HG02798 (cell line): Measurements from ENCODE around the gene DPP7.
"Not testable (repeated sequence)": the region's sequence is repeated elsewhere in the genome, so short reads cannot be mapped to it uniquely, and the experiment has no call there.

Experiments
- ATAC-seq: cut with Tn5 transposase; IDR thresholded peaks from one replicate; pipeline ENCODE4 v1.9.1; 2021; ENCODE audit warnings: mild to moderate bottlenecking; ENCODE audit not compliant: unreplicated experiment, poor library complexity

Gene DPP7

DNA sequence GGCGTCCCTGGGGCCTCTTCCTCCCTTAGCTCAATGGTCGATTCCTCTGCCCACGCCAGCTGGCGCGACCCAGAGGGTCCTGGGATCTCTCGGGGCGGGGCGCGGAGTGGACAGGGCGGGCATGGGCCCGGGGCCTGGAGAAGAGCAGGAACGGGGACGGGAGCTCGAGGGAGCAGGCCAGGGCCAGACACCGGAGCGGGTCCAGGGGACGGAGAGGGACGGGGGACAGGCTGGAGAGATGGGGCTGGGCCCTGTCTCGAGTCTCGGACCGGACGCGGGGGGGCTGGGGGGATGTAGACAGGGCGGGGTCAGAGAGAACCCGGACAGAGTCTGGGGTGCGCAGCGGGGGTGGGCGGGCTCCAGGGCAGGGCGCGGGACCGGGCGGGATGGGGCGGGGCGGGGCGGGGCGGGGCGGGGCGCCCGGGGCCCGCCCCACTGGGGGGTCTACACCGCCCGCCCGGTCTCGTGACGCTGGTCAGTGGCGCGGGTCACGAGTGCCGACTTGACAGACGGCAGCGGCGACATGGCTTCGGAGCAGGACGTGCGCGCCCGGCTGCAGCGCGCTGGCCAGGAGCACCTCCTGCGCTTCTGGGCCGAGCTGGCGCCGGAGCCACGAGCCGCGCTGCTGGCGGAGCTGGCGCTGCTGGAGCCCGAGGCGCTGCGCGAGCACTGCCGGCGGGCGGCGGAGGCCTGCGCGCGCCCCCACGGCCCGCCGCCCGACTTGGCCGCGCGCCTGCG lies 37.4 kb downstream of the DPP7 start, which contains the start of gene UAP1L1:
UAP1L1 (plus strand) TSS at position 508 of the 738 bp plus-strand sequence; CDS start at position 524, 16 bp downstream.
- peak; percentile 71 for ATAC-seq

DNA sequence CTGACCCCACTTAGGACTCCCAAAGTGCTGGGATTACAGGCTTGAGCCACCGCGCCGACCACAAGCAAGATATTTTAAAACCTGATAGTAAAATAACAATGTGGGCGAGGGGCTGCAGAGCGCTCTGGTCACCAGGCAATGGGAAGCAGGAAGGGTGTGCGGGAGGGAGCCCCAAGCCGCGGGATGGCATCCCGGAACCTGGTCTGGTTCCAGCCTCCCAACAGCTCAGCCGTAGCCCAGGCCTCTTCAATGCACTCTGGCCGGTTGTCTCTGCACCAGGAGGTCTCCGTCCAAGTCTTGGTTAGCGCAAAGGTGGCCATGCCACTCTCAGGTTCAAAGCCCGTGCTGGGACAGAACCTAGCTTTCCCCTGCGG lies 37.9 kb downstream of the DPP7 start:
- ATAC-seq = no peak

DNA sequence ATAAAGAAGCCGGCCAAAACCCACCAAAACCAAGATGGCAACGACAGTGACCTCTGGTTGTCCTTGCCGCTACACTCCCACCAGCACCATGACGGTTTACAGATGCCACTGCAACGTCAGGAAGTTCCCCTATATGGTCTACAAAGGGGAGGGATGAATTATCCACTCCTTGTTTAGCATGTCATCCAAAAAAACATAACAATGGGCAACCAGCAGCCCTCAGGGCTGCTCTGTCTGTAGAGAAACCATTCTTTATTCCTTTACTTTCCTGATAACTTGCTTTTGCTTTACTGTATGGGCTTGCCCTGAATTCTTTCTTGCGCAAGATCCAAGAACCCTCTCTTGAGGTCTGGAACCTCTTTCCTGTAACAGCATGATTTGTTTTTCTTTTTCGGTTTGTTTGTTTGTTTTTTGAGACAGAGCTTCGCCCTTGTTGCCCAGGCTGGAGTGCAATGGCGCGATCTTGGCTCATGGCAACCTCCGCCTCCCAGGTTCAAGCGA lies 39.2 kb downstream of the DPP7 start:
- ATAC-seq = no peak

DNA sequence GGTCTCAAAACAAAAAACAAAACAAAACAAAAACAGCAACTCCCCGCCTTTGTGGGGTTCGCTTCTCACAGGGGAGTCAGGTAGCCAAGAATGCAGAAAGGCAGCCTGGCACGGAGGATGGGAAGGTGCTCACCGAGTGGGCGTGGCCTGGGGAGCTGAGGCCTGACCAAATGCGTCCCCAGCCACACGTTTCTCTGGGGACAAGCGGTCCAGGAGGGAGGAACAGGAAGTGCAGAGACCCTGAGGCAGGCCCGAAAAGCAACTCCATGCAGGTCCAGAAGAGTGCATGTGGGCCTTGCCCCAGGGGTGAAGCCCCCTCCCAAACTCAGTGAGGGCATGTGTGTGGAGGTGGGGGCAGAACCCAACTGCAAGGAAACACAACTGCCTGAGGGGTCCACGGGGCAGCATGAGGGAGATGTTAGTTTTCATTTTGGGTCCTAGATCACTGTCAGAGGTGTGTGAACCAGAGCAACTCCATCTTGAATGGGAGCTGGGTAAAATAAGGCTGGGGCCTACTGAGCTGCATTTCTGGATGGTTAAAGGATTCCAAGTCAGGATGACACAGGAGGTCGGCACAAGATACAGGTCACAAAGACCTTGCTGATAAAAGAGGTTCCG lies 39.8 kb downstream of the DPP7 start:
- no peak for ATAC-seq

DNA sequence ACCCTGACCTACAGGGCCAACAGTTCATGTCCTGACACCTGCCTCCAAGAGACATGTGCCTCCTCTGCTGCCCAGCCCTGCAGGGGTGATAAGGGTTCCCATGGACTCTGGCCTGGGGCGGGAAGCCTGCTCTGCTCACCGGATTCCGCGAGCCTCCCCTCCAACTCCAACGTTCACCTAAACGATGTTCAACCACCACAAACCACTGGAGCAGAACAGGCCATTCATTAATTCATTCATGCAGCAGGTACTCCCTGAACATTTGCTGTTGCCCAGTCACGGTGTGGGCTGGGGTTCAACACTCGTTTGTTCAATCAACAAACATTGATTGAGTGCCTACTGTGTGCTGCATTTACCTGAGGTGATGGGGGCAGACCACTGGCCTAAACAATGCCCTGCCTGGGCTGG lies 40.5 kb downstream of the DPP7 start:
- ATAC-seq = no peak

DNA sequence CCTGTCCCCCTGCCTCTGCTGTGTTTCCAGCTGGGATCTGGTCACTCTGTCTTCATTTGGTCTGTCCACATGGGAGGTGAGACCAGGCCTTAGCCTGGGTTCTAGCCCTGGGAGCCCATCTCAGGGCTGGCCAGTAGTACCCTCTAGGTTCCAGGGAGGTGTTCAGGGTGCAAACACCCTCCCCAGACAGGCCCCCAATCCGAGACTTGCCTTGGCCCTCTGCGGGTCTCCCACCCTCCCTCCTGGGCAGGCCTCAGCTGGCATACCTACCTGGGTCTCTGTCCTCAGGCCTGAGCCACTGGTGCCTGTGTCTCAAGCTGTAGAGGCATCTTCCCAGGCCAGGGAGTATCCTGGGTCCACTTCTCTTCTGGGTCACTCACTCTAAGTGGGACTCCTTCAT lies 43.3 kb downstream of the DPP7 start:
- no peak for ATAC-seq

DNA sequence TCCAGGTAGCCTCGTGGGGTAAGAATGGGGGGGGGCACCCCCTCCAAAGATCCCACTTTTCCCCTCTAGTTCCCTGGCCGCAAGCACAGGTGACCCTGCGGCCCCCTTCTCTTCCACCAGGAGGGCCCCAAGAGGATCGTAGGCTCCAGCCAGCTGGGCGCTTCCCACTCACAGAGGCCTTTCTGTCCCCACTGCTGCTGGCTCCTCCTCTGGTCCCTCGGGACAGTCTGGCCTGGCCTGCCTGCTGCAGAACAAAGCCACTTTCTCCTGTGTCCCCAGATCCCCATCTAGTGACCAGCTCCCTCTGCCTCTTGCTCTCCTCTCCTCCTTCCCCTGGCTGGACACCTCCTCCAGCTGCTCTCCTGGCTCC lies 43.6 kb downstream of the DPP7 start:
- ATAC-seq = no peak

DNA sequence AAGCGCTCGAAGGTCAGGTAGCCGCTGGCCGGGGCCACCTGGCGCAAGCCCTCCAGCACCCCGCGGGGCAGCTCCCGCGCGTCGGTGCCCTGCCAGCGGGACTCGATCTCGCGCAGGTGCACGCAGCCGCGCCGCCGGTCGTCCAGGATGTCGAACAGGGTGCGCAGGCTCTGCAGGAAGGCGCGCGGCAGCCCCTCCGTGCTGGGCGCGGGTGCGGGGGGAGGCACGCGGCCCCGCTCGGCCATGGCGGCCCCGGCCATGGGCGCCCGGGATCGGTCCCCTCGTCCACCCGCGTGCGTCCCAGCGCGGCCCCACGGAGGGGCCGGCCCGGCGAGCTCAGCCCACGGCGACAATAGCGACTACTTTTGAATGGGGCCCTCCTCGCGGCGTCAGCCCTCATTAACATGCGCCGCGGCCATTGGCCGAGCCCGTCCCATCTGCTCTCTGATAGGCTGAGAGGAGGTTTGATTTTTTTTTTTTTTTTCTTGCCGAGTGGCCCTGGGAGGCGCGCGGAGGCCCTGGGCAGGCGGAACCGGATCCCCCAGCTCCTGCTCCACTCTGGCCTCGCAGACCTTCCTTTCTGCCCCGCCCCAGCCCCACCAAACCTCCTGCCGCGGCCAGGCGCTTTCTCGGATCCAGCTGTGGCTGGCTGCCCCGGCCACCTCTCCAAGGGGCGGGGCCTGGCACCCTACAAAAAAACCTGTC lies 44.2 kb downstream of the DPP7 start, which contains the start of gene SAPCD2:
SAPCD2 (minus strand) TSS at position 357 of the 705 bp plus-strand sequence; CDS start at position 260, 97 bp downstream.
- ATAC-seq = peak; percentile 82

DNA sequence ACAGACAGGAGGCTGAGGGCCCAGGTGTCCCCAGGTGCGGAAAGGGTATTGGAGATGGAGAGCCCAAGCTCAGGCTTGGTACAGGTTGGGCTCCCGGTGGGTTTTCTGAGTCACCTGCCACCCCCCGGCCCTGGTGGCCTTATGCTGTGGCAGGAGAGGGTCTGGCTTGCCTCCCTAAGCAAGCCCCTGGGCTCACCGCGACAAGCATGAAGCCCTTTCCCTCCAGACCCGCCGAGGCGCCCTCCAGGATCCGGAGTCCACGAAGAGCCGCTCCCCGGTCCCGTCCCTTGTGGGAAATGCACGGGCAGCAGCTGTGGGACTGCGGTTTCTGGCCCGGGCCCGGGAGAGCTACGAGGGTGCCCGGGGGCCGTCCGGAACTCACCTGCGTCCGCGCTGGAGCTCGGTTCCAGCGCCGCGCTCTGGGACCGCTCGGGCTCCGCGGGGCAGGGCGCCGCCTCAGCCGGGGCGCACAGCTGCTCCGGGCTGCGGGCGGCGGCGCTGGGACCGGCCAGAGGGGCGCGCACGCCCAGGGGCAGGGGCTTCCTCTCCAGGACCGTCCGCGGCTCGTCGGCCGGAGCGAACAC lies 44.9 kb downstream of the DPP7 start:
- peak; percentile 7 for ATAC-seq

DNA sequence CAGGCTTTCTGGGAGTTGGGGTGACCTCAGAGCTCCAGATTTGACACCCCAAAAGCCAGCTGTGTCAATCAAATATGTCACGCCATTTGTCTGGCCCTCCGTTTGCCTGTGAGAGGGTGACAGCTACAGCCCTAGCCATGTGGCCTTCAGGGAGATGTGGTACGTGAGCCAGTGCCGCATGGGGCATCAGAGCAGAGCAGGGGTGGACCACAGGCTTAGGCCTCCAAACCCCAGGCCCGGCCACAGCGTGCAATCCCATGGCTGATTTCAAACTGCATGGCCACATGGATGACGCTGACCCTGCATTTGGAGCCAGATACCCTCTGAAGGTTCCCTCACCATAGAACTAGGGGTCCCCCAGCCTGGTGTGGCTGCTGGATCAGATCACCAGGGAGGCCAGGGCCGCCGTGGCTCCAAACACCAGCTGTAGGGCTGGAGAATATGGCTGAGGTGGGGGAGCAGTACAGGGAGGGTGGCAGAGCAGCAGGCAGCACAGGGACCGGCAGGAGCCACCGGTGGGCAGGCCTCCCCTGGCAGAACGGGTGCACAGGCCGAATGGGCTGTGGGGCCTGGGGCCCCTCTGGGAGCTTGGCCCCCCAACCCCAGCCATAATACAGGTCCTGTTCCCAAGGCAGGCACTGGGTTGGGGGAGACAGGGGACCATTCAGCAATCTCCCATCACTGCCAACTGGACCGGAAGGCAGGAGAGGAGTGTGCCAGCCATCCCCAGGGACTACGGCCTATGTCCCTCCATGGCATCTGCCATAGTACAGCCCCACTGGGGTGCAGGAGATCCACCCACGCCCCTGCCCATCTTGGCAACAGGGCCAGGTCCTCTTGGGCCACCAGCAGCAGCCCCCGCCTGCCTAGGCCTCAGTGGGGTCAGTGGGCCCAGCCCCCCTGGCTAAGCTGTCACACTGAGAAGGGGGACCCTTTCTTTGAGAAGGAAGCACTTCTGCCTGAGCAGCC lies 45.7 kb downstream of the DPP7 start:
- no peak for ATAC-seq

DNA sequence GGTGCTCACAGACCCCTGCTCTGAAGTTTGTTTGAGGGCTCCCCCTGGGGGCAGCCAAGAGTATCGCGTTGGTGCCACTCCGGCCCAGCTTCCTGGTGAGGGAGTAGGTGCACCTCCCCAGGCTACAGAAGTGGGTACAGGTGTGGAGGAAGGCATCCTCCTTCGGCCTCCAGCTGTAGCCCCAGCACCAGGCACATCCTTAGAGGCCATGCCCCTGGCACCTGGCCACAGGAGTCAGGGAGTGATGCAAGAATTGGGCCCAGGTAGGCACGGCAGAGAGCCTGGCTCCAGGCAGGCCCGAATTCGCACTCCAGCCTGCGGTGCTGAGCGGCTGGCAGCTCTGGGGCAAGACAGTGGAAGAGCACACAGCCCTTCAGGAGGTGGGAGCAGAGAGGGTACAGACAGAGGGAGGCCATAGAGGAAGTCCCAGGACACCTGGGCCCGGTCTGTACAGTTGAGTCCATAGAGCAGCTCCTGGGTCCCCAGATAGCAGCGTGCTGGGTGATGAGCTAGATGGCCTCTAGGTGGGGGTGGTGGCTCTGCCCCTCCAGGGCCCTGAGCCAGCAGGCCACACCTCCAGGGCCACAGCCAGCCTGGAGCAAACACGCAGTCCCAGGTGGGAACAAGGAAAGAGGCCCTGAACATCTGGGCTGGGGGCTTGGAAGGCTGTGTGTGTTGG lies 46.5 kb downstream of the DPP7 start:
- ATAC-seq = peak; percentile 37

DNA sequence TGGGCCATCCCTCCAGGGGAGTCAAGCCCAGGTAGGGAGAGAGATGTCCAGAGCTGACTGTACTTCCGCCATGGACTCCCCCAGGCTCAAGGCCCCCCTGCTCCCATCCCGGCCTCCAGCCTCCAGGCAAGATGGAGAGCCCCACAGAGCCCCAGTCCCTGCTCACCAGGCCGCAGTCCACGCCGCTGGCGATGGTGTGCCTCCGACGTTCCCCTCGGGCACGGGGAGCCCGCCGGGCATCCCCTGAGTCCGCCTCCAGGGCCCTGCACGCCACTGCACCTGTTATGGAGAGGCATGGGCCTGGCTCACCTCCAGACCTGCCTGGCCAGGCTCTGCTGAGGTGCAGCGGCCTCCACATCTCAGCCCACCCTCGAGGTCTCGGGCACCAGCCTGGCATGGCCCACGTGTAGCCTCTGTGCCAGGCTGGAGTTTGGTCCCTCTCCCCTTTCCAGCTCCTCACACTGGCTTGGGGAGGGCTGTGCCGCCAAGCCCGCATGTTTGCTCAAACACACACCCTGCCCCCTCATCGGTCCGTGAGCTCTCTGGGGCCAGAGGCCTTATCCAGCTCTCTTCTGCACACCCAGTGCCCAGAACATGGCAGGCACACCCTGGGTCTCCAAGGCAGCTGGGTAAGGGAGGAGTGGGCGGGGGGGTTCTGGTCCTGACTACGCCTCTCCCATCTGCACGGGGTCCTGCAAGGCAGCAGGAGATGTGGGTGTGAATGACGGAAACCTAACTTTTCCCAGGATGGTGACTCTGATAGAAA lies 48.3 kb downstream of the DPP7 start:
- no peak for ATAC-seq

DNA sequence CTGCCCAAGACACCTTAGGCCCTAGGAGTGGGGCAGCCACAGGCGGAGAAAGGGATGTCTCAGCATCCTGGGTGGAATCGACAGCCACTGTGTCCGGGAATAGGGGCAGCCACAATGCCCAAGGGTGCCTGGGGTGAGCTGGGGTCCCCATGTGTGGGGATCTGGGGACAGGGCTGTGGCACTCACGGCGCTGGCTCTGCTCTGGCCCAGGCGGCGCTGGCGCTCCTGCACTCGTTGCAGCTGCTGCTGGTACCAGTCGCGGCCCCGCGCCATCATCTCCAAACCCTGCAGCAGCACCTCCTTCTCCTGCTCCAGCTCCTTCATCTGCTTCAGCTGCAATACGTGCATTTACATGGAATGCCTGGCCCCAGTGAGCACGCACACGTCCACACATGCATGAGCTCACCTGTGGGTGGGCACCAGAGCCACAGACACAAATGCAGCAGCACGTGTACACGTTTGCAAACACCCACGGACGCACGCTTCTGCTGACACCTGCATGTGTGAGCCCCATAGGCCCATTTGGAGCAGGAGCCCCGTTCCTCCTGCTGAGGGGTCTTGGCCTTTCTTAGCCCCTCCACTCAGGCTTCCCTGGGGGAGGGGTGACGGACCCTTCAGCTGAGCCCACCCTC lies 49.1 kb downstream of the DPP7 start:
- ATAC-seq = no peak

DNA sequence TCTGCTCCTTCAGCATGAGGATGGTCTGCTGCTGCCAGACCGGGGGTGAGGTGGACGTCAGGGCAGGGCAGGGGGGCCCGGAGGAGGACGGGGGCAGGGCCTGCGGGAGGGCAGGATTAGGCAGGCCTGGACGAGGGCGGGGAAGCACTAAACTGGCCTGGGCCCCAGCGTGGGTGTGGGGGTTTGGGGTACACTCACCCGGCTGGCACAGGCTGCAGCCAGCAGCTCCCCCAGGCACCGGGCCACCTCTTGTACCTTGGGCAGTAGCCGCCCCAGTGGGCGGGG lies 49.7 kb downstream of the DPP7 start:
- no peak for ATAC-seq

DNA sequence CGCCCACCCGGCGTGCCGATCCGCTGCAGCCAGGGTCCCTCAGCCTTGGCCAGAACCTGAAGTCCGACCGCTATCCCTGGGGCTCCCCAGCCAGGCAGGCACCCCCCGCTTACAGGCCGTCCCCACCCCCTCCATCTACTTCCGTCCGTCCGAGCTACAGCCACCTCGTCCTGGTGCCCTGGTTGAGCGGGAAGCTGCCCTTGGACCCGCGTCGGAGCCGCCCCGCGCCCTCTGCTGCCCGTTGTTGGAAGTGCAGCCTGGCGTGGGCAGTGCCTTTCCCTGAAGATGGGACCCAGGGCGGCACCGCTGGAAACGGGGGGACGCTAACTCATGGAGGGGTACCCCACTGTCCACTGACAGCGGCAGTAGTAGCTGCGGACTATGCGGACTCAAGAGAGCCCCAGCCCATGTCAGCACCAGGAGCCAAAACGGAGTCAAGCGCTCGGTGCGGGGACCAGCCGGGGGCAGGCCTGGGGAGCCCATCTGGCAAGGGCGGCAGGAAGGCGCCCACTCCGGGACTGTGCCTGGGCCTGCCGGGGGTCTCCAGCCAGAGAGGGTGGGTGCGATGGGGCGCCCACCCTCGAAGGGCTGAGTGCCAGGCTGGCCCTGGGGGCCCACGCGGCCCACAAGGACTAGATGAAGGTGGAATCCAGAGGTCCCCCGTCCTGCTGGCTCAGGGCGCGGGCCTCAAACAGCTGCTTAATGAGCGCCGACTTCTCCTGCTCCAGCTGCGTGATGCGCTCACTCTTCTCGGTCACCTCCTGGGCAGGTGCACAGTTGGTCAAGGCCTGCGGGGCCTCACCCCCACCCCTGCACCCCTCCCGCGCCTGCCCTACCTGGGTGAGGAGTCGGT lies 50.3 kb downstream of the DPP7 start:
- no peak for ATAC-seq

DNA sequence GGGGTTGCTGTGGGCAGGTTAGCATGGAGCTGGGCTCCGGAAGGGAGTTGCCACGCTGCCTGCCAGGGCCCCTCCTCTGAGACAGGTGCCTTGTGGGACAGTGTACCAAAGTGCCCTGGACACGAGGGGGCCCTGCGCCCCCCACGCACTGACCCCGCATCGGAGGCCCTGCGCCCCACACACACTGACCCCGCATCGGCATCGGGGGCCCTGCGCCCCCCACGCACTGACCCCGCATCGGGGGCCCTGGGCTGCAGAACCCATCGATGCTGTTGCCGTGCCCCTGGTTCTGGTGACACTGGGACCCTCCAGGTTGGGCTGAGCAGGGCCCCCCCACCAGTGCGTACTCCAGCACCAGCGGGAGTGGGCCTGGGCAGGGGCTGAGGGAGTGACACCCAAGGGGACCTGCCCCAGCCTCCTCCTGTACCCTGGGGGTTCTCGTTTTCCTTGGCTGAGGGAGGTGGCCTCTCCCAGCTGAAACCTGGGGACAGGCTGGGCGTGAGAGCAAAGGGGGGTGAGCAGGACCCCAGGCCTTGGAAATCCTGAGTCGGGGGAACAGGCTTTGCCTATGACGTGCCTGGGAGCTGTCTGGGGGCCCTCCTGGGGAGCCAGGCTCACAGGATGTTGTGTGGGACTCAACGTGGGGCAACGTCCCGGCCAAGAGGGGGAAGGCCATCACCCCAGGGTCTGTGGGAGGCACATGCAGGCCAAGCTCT lies 51.1 kb downstream of the DPP7 start:
- no peak for ATAC-seq

DNA sequence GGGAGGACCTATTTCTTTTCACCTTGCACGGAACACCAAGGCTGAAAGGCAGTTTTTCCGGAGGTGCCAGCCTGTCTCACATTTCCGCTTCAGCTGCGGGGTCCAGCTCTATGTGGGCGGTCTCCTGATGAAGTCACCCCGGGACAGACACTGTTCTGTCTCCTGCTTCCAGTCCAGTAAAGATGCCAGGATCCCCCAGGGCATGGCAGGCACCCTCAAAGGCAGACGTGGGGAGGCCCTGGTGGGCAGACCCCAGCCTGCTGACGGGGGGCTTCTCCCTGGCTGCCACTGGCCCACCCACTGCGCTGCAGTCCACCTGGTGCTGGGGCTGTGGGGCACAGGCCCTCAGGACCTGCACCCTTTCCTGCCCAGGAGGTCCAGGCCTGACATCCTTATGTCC lies 51.7 kb downstream of the DPP7 start:
- ATAC-seq = not testable (repeated sequence)
